Testis (tissue), 2 donors: Measurements from ENCODE around the gene SERPINB8.

Source experiments
- CTCF ChIP-seq, 3 experiments: fragments of 450-650 bp in 2 of 3; fragments of 200-600 bp in 1 of 3; sonication (generic) in 1 of 3; IDR thresholded peaks; one replicate each; pipeline ENCODE4 v1.5.1; 2016 to 2019; ENCODE audit warnings: antibody characterized with exemption in 3 of 3, mild to moderate bottlenecking in 2 of 3, moderate library complexity in 1 of 3
- POLR2A ChIP-seq: fragments of 450-650 bp; IDR thresholded peaks from one replicate; pipeline ENCODE4 v1.6.1; 2017; ENCODE audit warnings: antibody characterized with exemption, mild to moderate bottlenecking, moderate library complexity

- TF ChIP-seq POLR2A, result no peak
- TF ChIP-seq CTCF (IDR thresholded peaks at IDR 0.05), result no peak
Observed at GRCh38 chr18:63947051-63947790, 22.7 kb upstream of the SERPINB8 start.
